Mammary epithelial cell (primary cell): ENCODE data around the gene ACER2.

ENCODE experiments used
- CTCF ChIP-seq, 2 donors: IDR thresholded peaks in 1 of 2; conservative IDR thresholded peaks in 1 of 2; 2 replicates each; pipeline ENCODE4 v1.5.1; 2011 to 2012; ENCODE audit warnings: inconsistent platforms in 2 of 2, low read length in 2 of 2, mild to moderate bottlenecking in 2 of 2, control low read depth in 1 of 2, low read depth in 1 of 2; ENCODE audit not compliant: insufficient read depth in 1 of 2; ENCODE audit errors: extremely low read depth in 1 of 2
- EZH2 ChIP-seq: IDR thresholded peaks from 2 replicates; pipeline ENCODE4 v1.6.1; 2012; ENCODE audit warnings: low read length, inconsistent platforms, borderline replicate concordance

- no peak for TF ChIP-seq CTCF (conservative IDR thresholded peaks at IDR 0.05 in 1 of 2, IDR thresholded peaks at IDR 0.05 in 1 of 2; ENCODE audit: extremely low read depth in 1 of 2, insufficient read depth in 1 of 2, low read depth in 1 of 2, low read length in 2 of 2)
- no peak for TF ChIP-seq EZH2
These were observed 64.8 kb downstream of the ACER2 start for GRCh38 chr9:19473605-19474004.
